ENCODE data around the gene SLCO3A1.

Gene SLCO3A1

GRCh38 chr15:92153620-92154019 lies 300.1 kb downstream of the SLCO3A1 start:
- no peak for DNase-seq (ENCODE audit: low read depth in 2 of 2, low spot score in 1 of 2)

- no peak for DNase-seq (ENCODE audit: low read depth in 2 of 2, low spot score in 1 of 2)
These were observed 302.4 kb downstream of the SLCO3A1 start for GRCh38 chr15:92155934-92156333.

- DNase-seq (ENCODE audit: low read depth in 2 of 2, low spot score in 1 of 2): no peak
These were observed 304.3 kb downstream of the SLCO3A1 start for GRCh38 chr15:92157666-92158298.

- DNase-seq (ENCODE audit: low read depth in 2 of 2, low spot score in 1 of 2): no peak
These were observed 304.9 kb downstream of the SLCO3A1 start for GRCh38 chr15:92158426-92158825.

DNA sequence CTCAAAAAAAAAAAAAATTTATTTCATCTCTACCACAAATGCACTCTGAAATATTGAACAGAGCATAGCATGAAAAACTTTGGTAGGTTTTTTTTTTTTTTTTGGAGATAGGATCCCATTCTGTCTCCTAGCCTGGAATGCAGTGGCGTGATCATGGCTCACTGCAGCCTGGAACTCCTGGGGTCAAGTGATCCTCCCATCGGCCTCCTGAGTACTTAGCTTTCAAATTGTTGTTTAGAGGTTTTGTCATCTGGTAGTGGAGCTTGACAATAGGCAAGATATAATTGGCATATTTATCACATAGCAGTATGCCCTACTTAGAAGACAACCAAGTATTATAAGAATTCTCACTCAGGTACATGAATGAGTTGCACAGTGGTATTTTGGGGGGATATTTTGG lies 306.0 kb downstream of the SLCO3A1 start:
- DNase-seq (ENCODE audit: low read depth in 2 of 2, low spot score in 1 of 2): no peak

GRCh38 chr15:92159906-92160841 lies 306.7 kb downstream of the SLCO3A1 start:
- DNase-seq (ENCODE audit: low read depth in 2 of 2, low spot score in 1 of 2): no peak

DNA sequence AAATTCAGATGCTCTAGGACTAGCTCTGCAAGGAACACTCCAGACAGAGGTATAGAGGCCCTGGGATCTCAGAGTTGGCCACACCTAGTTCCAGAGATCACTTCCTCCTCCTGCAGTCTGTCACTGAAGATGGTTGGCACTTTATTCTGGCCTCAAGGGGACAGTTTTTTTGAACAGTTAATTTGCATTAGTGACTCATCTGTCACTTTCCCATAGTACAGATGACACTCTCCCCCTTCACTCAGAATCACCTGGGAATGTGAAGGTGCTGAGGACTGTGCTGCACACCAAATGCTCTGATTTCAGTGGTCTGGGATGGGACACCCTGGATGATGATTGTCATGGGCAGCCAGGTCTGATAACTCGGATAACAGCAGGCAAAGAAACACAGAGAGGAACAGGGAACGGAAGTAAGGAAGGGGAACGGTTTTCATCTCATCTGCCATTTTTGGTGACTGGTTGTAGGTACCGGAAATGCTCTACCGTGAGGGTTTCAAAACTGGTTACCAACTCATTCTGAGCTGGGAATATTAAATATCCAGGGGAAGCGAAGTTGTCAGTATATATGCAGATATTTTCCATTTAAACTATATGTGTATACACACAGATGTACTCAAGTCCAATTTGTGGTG lies 307.6 kb downstream of the SLCO3A1 start:
- no peak for DNase-seq (ENCODE audit: low read depth in 2 of 2, low spot score in 1 of 2)

GRCh38 chr15:92162657-92163056 lies 309.1 kb downstream of the SLCO3A1 start:
- DNase-seq (ENCODE audit: low read depth in 2 of 2, low spot score in 1 of 2): no peak

DNA sequence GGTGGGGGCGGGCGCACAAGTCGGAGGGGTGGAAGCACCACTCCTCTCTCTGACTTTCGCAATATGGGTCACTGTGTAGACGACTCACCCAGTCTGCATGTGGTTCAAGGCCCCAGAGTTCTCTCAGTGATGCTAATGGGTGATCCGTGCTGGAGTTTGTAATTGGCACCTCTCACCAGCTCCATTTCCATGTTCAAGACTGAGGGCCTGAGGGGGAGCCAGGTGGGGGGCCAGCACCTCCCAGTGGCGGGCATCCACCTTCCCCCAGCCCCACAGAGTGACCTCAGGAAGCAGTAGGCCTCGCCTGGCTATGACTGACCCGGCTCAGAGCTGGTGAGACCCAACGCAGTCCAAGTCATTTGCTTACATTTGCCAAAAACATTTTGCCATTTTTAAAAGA lies 310.1 kb downstream of the SLCO3A1 start:
- DNase-seq (ENCODE audit: low read depth in 2 of 2, low spot score in 1 of 2): no peak

DNA sequence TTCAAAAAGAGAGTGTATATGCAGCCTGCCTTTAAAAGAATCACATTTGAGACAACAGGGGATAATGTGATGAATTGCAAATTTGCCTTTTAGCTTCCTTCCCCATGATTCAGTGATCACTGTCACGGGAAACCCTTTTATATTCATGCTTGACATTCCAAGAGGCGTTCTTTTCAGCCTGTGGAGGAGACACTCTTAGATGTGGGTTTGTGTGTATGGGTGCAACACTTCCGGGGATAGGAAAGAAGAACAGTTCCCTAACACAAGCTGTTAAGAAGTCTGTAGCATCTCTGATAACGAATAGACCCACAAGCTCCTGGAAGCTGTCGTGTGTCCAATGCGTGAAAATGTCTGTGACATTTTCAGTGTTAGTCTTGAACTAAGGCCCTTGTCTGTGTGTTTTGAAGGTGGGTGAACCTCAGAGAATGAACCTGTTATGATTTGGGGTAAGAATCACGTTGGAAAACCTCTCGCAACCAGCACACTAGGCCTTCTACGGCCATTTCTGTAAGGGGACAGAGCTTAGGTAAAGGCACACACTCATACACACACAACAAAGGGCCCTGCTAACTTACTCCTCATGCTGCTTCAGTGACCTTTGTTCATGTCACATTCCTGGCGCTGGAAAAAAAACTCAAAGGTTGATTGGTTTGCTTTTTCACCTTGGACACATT lies 311.0 kb downstream of the SLCO3A1 start:
- DNase-seq (ENCODE audit: low read depth in 2 of 2, low spot score in 1 of 2): no peak

DNA sequence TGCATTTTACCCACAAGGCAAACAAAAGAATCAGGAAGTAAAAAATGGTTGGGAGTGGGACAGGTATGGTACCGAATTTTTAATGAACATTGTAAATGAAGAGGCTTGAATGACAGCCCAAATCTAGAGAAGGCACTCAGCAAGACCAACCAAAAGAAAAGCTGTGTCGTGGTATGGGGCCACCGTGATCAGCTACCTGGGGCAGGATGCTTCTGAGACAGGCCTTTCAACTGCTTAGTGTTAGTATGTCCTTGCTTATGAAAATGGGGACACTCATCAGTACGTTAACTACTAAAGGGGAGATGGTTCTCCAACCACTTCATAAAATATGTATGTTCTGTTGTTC lies 311.5 kb downstream of the SLCO3A1 start:
- no peak for DNase-seq (ENCODE audit: low read depth in 2 of 2, low spot score in 1 of 2)

DNA sequence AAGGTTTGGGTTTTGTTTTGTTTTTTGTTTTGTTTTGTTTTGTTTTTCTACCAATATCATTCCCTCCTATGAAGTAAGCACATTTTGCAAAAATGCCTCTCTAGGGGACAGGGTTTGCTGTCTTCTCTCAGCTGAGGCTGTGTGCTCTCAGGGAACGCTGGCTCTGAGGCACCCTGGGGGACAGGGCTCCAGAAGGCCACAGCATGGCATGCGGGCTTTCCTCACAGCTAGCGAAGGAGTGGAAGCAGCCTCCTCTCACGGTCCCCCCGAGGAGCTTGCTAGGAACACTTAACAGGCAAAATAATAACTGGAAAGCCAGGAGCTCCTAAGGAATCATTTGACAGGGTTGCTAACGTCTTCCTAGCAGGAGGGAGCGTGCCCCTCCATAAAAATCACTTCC lies 312.5 kb downstream of the SLCO3A1 start:
- no peak for DNase-seq (ENCODE audit: low read depth in 2 of 2, low spot score in 1 of 2)

GRCh38 chr15:92166751-92167405 lies 313.4 kb downstream of the SLCO3A1 start:
- no peak for DNase-seq (ENCODE audit: low read depth in 2 of 2, low spot score in 1 of 2)

DNA sequence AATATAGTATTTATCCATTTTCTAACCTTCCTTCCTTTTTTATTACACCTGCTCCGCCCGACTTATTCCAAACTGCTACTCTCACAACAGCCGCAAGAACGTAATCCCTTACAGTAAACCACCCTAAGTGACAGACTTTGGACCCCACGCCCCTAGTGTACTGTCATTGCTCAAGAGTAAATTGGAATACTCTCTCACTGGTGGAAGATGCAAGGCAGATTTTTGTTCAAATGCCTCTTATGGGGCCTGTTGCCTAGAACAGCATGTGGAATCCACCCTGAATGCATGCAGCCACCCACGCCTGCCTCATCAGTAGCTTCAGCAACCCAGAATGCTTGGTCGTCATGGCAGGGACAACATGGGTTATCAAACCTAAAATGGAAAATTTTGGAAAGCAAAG lies 313.9 kb downstream of the SLCO3A1 start:
- no peak for DNase-seq (ENCODE audit: low read depth in 2 of 2, low spot score in 1 of 2)

DNA sequence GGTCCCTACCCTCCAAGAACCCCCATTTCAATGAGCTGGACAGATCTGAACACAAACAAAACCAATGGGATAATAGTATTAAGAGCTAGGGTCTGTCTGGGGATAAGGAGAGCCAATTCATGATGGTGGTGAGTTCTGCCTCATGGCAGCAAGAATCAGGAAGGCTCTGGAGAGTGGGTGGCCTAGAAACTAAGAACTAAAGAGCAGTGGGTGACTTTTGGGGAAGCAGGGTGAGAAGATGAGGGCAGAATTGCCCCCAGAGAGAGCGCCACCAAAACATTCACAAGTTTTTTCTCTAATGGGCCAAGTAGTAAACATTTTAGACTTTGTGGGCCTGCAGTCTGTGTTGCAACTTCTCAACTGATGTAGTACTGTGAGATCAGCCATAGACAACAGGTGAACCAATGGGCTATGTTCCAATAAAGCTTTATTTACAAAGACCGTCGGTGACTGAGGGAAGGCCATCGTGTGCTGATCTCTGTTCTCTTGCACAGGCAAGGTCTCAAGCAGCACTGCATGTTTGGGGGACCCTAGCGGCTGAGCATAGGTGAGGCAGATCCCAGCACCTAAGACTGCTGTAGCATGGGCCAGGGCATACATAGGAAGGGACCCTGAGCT lies 314.7 kb downstream of the SLCO3A1 start:
- DNase-seq (ENCODE audit: low read depth in 2 of 2, low spot score in 1 of 2): no peak

GRCh38 chr15:92170897-92171296 lies 317.4 kb downstream of the SLCO3A1 start:
- DNase-seq (ENCODE audit: low read depth in 2 of 2, low spot score in 1 of 2): no peak

GRCh38 chr15:92178911-92179310 lies 325.4 kb downstream of the SLCO3A1 start:
- DNase-seq (ENCODE audit: low read depth in 2 of 2, low spot score in 1 of 2): no peak

DNA sequence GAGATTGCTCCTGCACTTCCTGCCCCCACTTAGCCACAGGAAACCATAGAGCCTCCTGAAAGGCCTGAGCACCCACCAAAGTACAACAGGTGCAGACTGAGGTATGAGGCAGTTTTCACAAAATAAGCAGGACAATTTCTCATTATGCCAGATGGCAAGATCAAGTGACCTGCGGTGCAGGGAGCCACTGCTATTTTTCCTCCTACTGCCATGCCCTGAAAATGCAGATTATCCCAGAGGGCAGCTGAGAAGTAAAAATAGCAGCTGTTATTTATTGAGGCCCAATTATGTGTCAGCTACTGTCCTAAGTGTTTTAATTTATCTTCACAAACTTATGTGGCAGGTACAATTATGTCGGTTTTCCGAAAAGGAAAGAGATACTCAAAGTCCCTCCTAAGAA lies 330.6 kb downstream of the SLCO3A1 start:
- no peak for DNase-seq (ENCODE audit: low read depth in 2 of 2, low spot score in 1 of 2)

GRCh38 chr15:92184679-92185230 lies 331.2 kb downstream of the SLCO3A1 start:
- DNase-seq (ENCODE audit: low read depth in 2 of 2, low spot score in 1 of 2): no peak

GRCh38 chr15:92187975-92188374 lies 334.5 kb downstream of the SLCO3A1 start:
- DNase-seq (ENCODE audit: low read depth in 2 of 2, low spot score in 1 of 2): no peak
